ENCODE data around the gene ACSM6.

DNA sequence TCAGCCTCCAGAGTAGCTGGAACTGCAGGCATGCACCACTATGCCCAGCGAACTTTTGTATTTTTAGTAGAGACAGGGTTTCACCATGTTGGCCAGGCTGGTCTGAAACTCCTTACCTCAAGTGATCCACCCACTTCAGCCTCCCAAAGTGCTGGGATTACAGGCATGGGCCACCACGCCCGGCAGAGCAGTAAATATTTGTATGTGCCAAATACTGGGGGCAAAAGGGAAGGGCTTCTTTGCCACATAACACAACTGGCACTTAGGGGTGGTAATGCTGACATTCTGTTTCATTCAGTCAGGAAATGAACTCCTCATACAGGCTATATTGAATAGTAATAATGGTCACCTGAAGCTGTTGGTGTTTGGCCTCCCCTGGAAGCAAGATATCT, 41.6 kb downstream of the ACSM6 start:
- TF ChIP-seq CTCF (IDR thresholded peaks at IDR 0.05): no peak
- no peak for TF ChIP-seq ZFX (IDR thresholded peaks at IDR 0.05; ENCODE audit: borderline replicate concordance)
